GM21737 (cell line): ENCODE measurements around the gene AJAP1.
"Not testable (repeated sequence)": the region's sequence is repeated elsewhere in the genome, so short reads cannot be mapped to it uniquely, and the experiment has no call there.

Source experiments
- ATAC-seq: cut with Tn5 transposase; IDR thresholded peaks from one replicate; pipeline ENCODE4 v1.9.1; 2021; ENCODE audit warnings: mild to moderate bottlenecking, moderate library complexity; ENCODE audit not compliant: unreplicated experiment

Gene AJAP1, protein sequence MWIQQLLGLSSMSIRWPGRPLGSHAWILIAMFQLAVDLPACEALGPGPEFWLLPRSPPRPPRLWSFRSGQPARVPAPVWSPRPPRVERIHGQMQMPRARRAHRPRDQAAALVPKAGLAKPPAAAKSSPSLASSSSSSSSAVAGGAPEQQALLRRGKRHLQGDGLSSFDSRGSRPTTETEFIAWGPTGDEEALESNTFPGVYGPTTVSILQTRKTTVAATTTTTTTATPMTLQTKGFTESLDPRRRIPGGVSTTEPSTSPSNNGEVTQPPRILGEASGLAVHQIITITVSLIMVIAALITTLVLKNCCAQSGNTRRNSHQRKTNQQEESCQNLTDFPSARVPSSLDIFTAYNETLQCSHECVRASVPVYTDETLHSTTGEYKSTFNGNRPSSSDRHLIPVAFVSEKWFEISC

DNA sequence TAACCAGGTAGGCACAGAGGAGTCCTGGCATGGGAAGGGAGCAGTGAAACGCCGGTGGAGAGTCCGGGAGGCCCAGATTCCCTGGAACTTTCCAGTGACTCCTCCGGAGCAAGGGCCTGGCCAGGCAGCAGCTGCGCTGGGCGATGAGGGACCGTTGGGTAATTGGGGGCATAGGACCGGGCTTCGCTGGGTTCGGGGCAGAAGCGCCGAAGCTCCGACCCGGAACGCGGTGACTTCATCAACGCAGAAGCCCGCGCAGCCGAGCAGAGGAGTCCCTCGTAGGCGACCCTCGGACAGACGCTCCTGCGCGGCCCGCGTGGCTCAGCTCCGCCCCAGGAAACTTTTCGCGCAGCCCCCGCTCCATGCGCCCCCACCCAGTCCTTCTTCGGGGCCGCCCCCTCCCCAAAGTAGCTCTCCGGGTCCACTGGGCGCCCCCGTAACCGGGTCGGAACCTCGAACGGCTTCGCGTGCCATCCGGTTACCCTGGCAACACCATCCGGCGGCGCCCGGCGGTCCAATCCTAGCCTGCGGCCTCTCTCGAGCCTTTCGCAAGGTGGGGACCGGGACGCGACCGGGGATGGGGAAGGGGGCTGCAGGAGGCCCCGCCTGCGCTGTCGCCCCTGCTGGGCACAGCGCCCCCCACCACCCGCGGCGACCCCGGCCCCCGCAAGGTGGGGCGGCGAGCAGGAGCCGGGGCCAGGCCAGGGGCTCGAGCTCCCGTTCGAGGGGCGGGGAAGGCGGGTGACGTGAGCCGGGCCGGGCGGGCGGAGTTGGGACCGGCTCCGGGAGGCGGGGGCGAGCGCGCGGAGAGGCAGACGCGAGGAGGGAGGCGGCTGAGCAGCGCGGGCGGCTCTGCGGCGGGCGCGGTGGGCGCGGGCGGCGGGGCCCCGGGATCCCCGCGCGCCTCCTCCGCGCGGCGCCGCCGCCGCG, at the start of gene AJAP1:
Gene AJAP1 (plus strand): TSS at position 814 of the 930 bp plus-strand sequence. CDS start 817 bp downstream, outside the sequence.
- ATAC-seq = no peak

DNA sequence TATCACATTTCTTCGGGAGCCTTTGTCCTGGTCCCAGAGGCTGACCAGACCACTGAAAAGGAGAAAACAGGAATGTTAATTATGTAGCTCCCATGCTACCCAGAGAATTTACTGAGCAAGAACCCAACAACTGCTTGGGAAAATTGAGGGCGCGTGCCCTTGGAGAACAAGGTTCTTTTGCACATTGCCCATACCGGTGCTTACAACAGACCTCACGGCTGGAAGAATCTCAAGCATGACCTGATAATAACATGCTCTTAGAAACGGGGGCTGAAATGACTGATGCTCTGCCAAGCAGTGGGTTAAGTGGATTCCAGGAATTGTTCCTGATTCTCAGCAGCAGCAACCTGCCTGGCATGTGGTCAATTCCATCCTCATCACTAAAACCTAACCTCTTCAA, 49.3 kb upstream of the AJAP1 start:
- ATAC-seq = no peak

DNA sequence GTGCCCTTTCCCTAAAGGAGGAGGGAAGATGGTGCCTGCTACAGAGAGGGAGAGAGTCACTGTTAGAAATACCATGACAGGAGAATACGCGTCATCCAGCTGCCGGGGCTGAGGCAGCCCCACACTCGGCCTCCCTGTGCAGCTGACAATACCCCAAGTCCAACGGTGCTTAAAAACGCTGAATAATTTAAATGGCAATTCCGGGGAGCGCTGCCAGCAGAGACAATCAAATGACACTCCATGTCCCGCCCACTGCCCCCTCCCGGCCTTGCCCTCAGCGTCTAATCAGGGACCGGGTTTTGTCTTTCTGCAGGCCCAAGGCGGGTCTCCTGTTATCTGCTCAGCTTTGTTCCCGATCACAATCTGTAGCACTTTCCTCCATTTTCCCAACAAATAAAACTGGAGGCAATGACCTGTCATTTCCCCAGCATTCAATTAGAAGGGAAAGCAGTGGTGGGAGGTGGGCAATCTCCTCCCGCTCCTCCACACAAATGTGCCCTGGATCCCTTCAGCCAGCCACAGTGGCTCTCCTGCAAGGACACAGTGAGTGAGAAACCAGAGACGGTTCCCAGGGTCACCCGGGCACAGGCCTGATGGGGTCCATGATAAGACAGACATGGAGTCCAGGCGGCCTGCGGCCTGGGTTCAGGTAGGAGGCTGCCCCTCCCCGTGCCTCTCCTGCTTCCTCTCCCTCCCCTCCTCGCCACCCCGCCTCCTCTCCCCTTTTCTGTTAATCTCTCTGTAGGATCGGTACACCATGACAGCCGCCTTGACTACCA, 42.7 kb upstream of the AJAP1 start:
- ATAC-seq = no peak

DNA sequence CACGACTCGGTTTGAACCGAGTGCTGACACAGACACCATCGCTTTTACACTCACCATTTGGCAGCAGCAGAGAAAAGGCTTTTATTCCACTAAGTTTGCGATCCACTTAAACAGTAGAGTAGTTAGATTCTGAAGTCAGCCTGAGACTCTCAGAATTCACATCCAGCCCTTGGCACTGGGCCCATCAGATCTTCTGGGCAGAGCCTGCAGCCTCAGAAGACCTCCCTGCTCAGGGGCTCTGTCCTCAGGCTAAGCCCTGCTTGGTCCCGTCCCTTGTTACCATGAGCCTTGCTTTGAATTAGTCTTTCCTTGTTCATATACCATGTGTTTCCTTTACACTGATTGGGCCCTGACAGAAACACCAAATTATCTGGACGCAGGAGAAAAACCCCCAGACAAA, 41.4 kb upstream of the AJAP1 start:
- ATAC-seq = no peak

DNA sequence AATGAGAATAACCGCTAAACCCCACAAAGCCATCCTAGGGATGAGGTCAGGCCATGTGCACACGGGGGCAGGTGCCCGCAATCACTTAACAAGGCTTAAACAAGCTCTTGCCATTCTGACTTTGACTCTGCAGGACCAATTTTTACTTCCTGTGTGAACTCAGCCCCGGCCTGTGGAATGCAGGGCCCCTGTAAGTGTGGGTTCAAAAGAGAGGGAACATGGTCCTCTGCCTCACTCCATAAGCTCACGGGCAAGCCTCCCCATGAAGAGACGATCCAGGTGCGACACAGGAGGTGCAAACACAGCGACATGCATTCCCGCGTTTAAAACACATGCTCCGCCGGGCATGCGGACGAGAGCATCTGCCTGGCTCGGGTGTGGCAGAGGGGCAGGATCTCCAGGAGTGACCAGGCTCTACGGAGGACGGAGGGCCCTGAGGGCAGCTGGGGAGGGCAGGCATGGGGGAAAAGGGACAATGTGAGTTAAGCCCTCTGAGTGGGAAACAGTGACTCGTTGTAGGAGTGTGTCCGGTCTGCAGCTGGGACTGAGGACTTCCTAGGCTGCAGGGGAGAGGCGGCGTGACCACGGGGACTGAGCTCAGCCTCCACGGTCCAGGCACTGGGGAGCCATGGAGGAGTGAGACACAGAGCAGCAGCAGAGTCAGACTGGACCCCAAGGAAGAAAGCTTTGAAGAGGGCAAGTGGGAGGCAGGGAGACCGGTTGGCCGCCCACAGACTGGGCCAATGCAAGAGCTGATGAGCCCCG, 40.6 kb upstream of the AJAP1 start:
- no peak for ATAC-seq

DNA sequence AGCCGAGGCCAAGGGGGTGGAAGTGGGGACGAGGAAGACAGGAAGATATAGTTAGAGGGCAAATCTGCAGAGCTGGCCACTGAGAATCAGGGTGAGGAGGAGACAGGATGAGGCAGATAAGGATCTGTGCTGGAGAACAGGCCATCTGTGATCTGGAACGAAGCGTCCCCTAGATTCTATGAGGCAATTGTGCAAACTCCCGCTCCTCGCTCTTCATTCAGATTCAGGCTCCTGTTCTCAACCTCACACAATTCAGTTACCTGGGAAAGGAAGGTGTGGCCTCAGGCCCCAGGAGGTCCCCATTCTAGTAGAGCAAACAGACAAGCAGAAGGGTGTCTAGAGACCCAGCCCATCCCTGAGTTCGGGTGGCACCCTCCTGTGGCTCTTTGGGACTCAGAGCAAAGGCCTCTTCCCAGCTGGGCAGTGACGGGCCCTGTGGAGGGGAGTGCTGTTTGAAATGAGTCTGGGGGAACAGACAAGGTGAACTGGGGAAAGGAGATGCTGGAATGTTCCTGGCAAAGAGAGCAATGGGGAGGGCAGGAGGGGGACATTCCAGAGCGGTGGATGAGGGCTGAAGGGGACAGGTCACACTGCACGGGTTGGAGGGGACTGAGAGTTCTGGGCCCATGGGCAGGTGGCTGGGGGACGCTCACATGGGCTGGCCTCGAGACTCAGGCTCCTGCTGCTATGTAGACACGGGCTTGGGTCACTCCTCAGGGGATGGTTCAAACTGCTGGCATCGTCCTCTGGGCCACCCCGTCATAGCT, 39.9 kb upstream of the AJAP1 start:
- no peak for ATAC-seq

DNA sequence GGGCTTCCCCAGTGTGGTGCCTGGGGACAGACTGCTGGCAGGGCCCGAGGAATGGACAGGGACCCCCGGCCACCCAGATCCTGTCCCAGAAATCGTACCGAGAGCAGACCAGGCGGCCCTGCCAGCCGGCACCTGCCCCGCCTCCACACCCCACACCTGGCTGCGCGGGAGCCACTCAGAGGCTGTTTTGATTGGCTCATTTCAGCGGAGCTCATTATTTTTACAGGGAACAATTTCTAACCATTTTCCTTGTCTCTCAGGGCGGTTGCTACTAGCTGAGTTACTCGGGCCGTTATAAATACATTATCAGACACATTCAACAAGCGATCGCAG, 39.3 kb upstream of the AJAP1 start:
- no peak for ATAC-seq

DNA sequence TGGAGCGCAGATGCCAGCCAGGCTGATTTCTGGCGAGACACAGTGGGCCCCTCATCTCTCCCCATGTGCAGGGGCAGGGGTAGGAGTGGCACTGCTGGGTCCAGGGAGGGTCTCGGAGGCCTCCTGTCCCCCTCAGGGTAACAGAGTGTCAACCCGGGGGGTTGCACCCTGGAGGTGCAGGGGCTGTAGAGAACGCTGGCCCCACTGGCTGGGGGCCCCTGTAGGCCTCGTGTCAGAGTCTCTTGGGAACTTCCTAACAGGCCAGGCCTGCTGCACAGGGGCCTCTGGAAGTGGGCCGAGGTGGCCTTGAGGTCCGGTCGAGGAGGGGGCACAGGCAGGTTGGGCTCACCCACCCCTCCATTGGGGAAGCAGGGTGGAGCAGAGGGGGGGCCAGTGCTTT, 38.9 kb upstream of the AJAP1 start:
- ATAC-seq = no peak

DNA sequence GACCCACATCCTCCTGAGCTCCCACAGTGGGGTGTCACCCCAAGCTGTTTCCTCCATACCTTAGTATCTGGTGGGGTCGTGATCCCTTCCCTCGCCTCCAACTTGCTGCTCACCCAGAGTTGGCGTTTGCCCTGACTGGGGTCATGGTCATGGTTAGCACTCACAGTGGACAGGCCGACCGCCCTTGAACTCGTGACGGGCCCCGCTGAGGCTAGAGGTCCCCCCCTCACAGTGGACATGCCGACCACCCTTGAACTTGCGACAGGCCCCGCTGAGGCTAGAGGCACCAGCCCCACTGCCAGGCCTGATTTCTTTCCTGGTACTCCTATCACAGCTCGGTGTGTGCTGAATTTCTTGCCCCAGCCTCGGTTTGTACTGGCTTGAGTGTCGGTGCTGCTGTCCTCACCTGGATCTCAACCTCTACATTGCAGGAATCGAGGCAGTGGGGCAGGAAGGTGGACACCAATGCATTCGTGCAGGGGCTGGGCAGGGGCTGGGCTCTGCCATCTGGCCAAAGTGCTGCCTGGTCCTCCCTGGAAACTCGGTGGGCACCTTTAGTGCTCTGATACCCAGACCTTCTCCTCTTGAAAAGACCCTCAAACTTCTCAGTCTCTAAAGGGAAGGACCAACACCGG, 37.5 kb upstream of the AJAP1 start:
- ATAC-seq = no peak

DNA sequence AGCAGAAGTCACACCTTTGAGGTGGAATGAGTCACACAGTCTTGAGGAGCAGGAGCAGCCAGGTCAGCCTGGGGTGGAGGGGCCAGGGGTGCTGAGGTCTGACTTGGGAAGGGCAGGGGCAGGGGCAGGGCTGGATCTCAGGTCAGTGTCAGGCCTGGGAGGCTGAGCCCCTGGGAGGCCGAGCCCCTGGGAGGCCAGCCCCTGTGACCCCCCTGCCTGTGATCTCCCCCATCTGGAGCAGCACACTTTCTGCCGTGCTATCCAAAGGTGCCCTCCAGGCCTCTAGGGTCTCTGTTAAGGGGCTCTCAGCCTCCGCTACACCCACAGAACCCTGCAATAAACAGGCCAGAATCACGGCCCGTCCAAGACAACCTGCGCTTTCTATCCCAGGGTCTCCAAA, 36.9 kb upstream of the AJAP1 start:
- ATAC-seq = no peak

DNA sequence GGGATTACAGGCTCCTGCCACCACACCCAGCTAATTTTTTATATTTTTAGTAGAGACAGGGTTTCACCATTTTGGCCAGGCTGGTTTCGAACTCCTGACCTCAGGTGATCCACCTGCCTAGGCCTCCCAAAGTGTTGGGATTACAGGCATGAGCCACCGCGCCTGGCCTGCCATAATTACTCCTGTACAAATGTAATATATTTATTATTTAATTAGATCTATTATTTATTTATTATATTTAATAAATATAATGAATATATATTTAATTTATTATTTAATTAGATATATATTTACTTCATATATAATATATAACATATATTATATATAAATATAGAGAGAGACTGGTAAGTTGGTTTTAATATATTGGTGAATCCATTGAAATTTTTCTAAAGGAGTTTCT, 35.6 kb upstream of the AJAP1 start:
- ATAC-seq = not testable (repeated sequence)

DNA sequence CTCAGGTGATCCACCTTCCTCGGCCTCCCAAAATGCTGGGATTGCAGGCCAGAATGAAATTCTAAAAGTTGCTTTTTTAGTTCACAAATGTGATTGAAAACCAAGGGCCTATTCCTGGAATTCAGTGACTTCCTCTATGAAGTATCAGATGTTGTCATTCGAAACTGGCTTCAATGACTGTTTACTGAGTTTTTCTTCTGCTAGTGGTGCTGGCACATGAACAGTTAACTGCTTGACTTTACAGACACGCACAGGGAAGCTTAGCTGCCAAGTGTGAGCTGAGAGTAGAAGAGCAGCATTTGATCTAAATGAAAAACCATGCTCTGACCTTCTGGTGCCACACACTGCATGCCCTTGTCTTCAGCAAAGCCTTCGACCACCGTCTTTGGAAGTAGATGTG, 32.8 kb upstream of the AJAP1 start:
- no peak for ATAC-seq

DNA sequence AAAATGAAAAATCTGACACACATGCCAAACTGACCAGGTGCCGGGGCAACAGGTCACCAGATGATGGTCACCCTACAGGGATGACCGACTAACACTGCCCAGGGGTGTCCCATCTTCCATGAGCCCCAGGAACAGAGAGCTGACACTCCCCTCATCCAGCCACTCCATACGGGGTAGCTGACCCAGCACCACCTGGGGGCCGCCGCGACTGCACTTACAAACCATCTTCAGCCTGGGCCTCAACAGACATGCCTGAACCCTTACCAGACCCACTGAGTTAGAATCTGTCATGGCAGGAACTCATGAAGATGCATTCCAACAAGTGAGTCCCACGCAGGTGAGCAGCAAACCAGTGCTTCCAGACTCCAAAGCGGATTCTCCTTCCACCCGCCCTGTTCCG, 31.6 kb upstream of the AJAP1 start:
- ATAC-seq = no peak

DNA sequence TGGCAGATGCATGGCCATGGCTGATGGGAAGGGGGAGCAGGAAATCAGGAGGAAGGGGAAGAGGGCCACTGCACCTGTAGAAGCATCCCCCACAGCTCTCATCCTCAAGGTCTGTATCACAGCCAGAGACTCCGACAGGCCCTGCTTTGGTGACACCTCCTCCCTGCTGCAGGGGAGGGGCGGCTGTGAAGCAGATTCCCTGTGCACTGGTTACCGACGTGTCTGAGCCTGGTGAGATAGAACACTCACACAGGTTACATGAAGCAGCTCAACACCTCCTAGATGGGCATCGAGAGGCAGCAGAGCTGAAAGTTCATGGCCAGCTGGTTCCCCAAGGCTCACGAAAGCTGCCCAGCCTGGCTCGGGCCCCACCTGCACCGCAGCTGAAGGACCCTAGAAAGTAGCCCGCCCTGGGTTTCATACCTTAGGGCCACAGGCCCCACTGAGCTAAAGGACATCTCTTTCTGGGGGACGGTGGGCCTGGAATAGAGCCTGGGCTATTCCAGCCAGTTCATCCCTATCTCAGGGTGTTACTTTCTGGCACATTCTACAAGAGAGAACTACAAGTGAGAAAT, 30.2 kb upstream of the AJAP1 start:
- ATAC-seq = no peak

DNA sequence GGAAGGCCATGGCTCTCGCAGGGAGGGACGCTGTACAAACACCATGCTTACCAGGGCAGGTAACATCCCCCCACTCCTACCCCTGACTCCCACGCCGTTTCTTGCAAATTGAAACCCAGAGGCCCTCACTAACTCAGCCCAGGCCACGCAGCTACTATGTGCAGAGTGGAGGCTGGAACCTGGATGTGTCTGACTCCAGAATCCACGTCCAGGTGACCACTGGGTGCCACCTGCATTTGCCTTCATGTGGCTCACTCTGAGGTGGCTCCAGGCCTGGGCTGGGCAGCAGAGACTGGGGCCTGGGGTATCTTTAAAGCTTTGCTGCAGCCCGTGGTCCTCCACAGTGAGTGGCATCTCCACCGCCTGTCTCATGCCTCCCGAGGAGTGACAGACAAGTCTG, 29.6 kb upstream of the AJAP1 start:
- no peak for ATAC-seq

DNA sequence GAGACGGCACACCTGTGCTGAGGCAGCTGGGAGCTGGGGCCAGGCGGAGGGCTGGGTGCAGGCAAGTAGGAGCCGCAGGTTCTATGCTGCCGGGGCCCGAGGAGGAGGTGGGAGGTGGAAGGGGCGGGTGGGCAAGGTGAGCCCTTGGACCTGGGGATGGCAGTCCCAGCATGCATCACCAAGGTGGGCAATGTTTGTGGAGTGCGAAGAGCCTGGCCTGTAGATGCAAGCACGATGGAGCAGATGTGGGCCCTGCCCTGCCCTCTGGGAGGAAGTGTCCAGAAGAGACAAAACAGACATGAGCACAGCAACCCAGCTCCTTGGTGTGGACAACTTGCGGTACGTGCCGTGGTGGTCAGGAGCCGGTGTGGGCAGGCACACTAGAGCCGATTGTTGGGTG, 28.3 kb upstream of the AJAP1 start:
- no peak for ATAC-seq

DNA sequence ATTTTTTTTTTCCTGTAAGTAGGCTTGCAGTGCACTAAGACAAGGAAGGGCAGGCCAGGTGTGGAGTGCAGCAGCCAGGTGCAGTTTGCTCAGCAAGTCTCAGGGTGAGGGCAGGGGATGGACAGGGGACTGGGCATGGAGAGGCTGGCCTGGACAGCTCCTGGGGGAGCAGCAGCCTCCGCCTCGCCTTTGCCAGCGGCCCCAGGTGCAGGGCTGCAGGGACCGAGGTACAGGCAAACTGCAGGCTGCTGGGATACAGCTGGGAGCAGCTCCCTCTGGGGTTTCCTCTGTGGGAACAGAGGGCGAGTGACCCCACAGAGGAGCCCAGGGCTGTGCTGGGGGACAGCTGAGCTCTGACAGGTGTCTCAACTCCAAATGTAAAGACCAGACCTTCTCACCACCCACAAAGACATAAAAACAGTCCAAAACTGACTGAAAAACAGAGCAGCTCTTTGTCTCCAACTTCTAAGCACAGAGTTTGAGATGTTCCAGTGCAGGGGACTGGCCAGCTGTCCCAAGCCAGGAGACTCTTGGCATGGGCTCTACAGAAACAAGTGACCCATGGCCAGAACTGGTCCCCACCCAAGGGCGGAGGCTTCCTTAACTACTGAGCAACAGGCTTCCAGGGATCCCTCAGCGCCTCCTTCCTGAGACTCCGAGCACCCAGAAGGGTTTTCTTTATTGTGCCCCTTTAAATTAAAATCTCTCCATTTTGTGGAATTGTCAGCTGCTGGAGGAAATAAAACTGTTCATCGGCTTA, 27.7 kb upstream of the AJAP1 start:
- no peak for ATAC-seq

DNA sequence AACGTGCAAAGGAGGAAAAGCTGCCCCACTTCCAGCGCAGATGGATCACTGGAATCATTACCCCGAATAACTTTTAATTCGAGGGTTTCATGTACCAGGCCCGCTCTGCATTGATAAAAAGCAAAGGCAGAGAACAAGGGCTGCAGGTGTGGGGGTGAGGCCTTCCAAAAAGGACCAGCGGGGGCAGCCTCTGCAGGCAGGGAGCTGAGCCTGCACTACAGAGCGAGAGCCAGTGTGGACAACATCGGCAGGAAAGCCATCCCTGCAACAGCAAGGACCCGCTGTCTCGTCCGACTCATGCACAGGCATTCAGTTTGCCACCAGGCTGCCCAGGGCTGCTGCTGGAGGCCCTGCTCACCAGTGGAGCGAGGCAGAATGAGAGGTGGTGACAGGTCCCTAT, 27.1 kb upstream of the AJAP1 start:
- ATAC-seq = no peak
